Upper lobe of left lung (tissue), 6 donors: ENCODE results near the gene SNTG2. TPM values are rescaled to one million over a fixed set of nuclear protein-coding genes. Genes with fewer than 3 reads are reported as not detected.
"Not testable (repeated sequence)": the region's sequence is repeated elsewhere in the genome, so short reads cannot be mapped to it uniquely, and the experiment has no call there.

Source experiments
- ATAC-seq, 2 donors: fragments of 200-7000 bp; cut with Tn5 transposase; one replicate each; pipeline ENCODE4 v1.9.1; 2022; ENCODE audit warnings: mild to moderate bottlenecking in 2 of 2, moderate library complexity in 2 of 2; ENCODE audit not compliant: low FRiP score in 2 of 2
- DNase-seq, 2 donors: peaks; one replicate each; pipeline ENCODE4 v3.0.0-alpha.2; 2019 to 2020
- H3K27ac ChIP-seq, 4 donors: fragments of 200-600 bp; sonication (generic); one replicate each; pipeline ENCODE4 v1.5.1; 2016 to 2019
- H3K27me3 ChIP-seq, 4 donors: fragments of 200-600 bp; sonication (generic); one replicate each; pipeline ENCODE4 v1.5.1; 2017 to 2019
- H3K36me3 ChIP-seq, 4 donors: fragments of 200-600 bp; sonication (generic); one replicate each; pipeline ENCODE4 v1.5.1; 2016 to 2019
- H3K4me1 ChIP-seq, 4 donors: fragments of 200-600 bp; sonication (generic); one replicate each; pipeline ENCODE4 v1.5.1; 2018 to 2019
- H3K4me3 ChIP-seq, 4 donors: fragments of 200-600 bp; sonication (generic); one replicate each; pipeline ENCODE4 v1.5.1; 2017 to 2019; ENCODE audit warnings: mild to moderate bottlenecking in 2 of 4, moderate library complexity in 1 of 4
- H3K9me3 ChIP-seq, 4 donors: fragments of 200-600 bp; sonication (generic); one replicate each; pipeline ENCODE4 v1.5.1; 2018 to 2019
- EP300 ChIP-seq, 4 donors: sonication (generic); formaldehyde crosslinking; IDR thresholded peaks; one replicate each; pipeline ENCODE4 v1.5.1; 2017; ENCODE audit warnings: antibody characterized with exemption in 4 of 4, control low read depth in 2 of 4
- POLR2A ChIP-seq, 4 donors: fragments of 450-650 bp; IDR thresholded peaks; one replicate each; pipeline ENCODE4 v1.5.1; 2016 to 2017; ENCODE audit warnings: antibody characterized with exemption in 4 of 4, mild to moderate bottlenecking in 2 of 4
- POLR2AphosphoS5 ChIP-seq, 2 donors: sonication (generic); formaldehyde crosslinking; IDR thresholded peaks; one replicate each; pipeline ENCODE4 v1.5.1; 2017; ENCODE audit warnings: antibody characterized with exemption in 2 of 2
- WGBS, 2 donors: methylation state at CpG; one replicate each; pipeline ENCODE4 v1.1.5; 2017 to 2018; 5-methylcytosine and 5-hydroxymethylcytosine counted together
- total RNA-seq, 6 donors: library from RNA; depleted of rRNA in 4 of 6; stranded (reverse); fragments of >200 nt in 4 of 6; gene quantifications; one replicate each; pipeline versions ENCODE4 v1.1.0 to v1.2.1, GENCODE V29; 2016 to 2021
- TF ChIP-seq, protein P1 (sequence below), 6 experiments: fragments of 450-650 bp in 4 of 6; fragments of 200-600 bp in 2 of 6; sonication (generic) in 2 of 6; IDR thresholded peaks; one replicate each; pipeline ENCODE4 v1.5.1; 2016 to 2019; ENCODE audit warnings: antibody characterized with exemption in 6 of 6
- donor health status: DM: no; HTN: no; CAD: no; lungs with moderate emphysema.
- donor health status: DM: no; HTN: yes; CAD: no; lungs with severe emphysema.

SNTG2 gene
- total RNA-seq, 6 donors from 2014 or later, result 1.1 to 13.6 (median 3.0) TPM

DNA sequence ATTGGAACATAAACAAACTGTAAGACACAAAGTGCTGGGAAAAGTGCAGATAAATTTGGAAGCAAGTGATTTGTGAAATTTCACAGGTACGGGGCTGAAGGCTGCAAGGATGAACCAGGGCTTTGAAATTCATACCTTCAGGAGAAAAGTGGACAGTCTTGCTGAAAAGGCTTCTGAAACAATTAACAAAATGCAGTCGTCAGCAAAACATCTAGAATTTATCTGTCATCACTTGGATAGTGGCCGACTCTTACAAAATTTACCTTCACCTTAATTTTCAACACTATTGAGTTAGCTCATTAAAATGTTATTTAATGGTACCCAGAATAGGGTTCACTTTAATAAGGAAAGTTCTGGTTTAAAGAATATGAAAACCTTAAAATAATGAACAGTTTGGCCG, 138.3 kb downstream of the SNTG2 start:
- H3K36me3 ChIP-seq, result no peaks in the 10 kb centered on the region
- H3K9me3 ChIP-seq, result no peaks in the 10 kb centered on the region
- H3K4me3 ChIP-seq, result no peak overlapping the region
- WGBS, 2 donors, result 87 to 90% methylated on average over 4 of the region's 4 CpGs
- H3K27ac ChIP-seq, result no peak overlapping the region
- no peaks in the 10 kb centered on the region for H3K4me1 ChIP-seq
- TF ChIP-seq, protein P1, sequence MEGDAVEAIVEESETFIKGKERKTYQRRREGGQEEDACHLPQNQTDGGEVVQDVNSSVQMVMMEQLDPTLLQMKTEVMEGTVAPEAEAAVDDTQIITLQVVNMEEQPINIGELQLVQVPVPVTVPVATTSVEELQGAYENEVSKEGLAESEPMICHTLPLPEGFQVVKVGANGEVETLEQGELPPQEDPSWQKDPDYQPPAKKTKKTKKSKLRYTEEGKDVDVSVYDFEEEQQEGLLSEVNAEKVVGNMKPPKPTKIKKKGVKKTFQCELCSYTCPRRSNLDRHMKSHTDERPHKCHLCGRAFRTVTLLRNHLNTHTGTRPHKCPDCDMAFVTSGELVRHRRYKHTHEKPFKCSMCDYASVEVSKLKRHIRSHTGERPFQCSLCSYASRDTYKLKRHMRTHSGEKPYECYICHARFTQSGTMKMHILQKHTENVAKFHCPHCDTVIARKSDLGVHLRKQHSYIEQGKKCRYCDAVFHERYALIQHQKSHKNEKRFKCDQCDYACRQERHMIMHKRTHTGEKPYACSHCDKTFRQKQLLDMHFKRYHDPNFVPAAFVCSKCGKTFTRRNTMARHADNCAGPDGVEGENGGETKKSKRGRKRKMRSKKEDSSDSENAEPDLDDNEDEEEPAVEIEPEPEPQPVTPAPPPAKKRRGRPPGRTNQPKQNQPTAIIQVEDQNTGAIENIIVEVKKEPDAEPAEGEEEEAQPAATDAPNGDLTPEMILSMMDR (IDR thresholded peaks at IDR 0.05), result no peak
- TF ChIP-seq POLR2A (IDR thresholded peaks at IDR 0.05) (no peak), EP300 (IDR thresholded peaks at IDR 0.05) (no peak), POLR2AphosphoS5 (IDR thresholded peaks at IDR 0.05) (no peak)
- no peaks in the 10 kb centered on the region for H3K27me3 ChIP-seq
- DNase-seq, result no peak
- ATAC-seq, result no peak

DNA sequence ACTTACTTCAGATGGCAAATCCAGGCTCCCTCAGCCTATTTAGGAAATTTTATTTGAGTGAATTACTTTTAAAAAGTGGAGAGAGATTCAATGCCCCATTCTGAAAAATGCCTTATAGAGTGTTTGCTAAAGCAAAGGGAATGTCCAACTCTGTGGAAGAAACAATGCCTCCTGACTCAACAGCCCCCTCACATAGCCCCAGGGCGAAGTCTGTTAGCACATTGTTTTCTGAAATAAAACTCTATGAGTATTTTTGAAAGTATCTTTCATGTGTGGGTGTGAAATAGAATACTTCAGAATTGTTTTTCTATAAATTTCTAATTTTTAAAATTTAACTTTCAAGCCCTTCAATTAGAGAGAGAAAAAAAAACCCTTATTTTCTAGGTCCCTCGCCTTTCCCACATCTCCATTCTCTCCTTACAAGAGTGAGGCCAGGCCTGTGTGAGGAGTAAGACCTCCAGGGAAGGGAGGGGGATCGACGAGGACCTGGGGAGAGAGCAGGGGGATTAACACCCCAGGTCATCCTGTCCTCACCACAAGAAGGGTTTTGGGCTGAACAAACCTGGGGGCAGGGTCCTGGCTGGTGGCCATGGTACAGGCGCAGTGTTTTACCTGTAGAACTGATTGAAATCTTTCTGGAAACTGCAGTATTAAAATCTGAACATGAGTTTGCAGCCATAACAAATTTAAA, 141.4 kb downstream of the SNTG2 start:
- no peaks in the 10 kb centered on the region for H3K9me3 ChIP-seq
- 81 to 92% methylated on average over 5 of the region's 5 CpGs for WGBS, 2 donors
- no peaks in the 10 kb centered on the region for H3K36me3 ChIP-seq
- H3K27me3 ChIP-seq, result no peaks in the 10 kb centered on the region
- no peak overlapping the region for H3K4me3 ChIP-seq
- DNase-seq (no peak), ATAC-seq (no peak)
- TF ChIP-seq POLR2A (IDR thresholded peaks at IDR 0.05), result no peak
- no peak overlapping the region for H3K27ac ChIP-seq
- no peaks in the 10 kb centered on the region for H3K4me1 ChIP-seq

DNA sequence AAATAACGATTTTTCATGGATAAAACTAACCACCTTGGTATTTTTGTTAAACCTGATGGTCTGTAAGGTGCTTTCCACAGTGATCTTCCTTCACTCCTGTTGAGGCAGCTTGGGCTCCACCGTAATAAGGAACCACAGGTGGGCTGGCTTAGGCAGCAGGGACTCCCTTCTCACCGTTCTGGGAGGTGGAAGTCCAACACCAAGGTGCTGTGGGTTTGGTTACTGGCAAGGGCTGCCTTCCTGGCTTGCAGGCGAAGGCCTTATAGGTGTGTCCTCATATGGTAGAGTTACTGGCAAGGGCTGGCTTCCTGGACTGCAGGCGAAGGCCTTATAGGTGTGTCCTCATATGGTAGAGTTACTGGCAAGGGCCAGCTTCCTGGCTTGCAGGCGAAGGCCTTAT, 143.0 kb downstream of the SNTG2 start:
- H3K4me1 ChIP-seq, H3K36me3 ChIP-seq, H3K4me3 ChIP-seq, H3K27me3 ChIP-seq, H3K27ac ChIP-seq, H3K9me3 ChIP-seq, DNase-seq, ATAC-seq: not testable (repeated sequence)
- 74 to 83% methylated on average over 3 to 4 of the region's 6 CpGs for WGBS, 2 donors

DNA sequence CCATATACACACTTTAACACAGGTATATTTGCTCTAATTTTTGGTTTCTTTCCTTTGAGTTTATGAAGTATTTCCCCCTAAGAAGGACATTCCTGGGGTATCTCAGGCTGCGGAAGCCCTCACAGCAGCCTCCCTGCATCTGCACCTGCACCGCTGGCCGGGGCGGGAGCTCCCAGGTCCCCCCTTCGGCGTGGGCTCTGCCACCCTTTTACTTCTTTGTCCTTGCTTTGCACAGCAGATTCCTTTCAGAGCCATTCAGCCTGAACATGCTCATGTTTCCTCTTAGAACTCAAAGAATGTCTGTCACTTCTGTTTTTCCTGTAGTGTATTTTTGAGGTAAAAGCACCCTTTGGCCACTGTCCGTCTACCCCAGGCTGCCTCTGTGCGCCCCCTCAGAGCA, 146.5 kb downstream of the SNTG2 start:
- Histone ChIP-seq H3K9me3 (no peaks in the 10 kb centered on the region), H3K27ac (no peak overlapping the region), H3K4me3 (no peak overlapping the region), H3K4me1 (no peaks in the 10 kb centered on the region), H3K27me3 (no peaks in the 10 kb centered on the region), H3K36me3 (no peaks in the 10 kb centered on the region)
- TF ChIP-seq POLR2AphosphoS5 (IDR thresholded peaks at IDR 0.05) (no peak), POLR2A (IDR thresholded peaks at IDR 0.05) (no peak), EP300 (IDR thresholded peaks at IDR 0.05) (no peak)
- TF ChIP-seq, protein P1 (IDR thresholded peaks at IDR 0.05), result no peak
- 73 to 79% methylated on average over 8 of the region's 8 CpGs for WGBS, 2 donors
- DNase-seq (peak in 1 of 2 donors; percentile 29), ATAC-seq (no peak)

DNA sequence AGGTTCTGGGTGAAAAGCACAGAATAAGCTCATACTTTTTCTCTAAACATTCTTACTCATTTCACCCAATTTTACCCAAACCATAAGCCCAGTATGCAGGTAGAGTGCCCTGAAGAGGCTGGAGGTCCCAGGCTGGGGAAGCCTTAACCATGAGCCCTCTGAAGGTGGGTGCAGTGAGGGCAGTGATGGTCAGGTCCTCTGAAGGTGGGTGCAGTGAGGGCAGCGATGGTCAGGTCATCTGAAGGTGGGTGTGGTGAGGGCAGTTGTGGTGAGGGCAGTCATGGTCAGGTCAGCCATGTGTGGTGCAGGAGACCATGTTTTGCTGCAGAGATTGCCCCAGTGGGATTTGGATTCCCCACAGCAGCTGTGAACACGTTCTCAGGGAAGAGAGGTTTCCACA, 148.8 kb downstream of the SNTG2 start:
- WGBS, 2 donors, result 56 to 60% methylated on average over 2 of the region's 2 CpGs
- H3K36me3 ChIP-seq, result no peaks in the 10 kb centered on the region
- TF ChIP-seq POLR2A (IDR thresholded peaks at IDR 0.05) (no peak), POLR2AphosphoS5 (IDR thresholded peaks at IDR 0.05) (no peak), EP300 (IDR thresholded peaks at IDR 0.05) (no peak)
- TF ChIP-seq, protein P1 (IDR thresholded peaks at IDR 0.05), result no peak
- DNase-seq (no peak), ATAC-seq (peak in 1 of 2 donors; percentile 69)
- H3K4me3 ChIP-seq, result no peak overlapping the region
- no peaks in the 10 kb centered on the region for H3K4me1 ChIP-seq
- no peak overlapping the region for H3K27ac ChIP-seq
- H3K27me3 ChIP-seq, result no peaks in the 10 kb centered on the region
- no peaks in the 10 kb centered on the region for H3K9me3 ChIP-seq
